Measurements from ENCODE around the gene BPI. TPM values are rescaled to one million over a fixed set of nuclear protein-coding genes. Genes with fewer than 3 reads are reported as not detected.

The BPI gene
- total and polyA plus RNA-seq, 12 donors = 0.01 to 1.6 (median 0.15) TPM; not detected in 7

GRCh38 chr20:38286586-38287531 lies 17.1 kb upstream of the BPI start:
- intact Hi-C loops (cut with DNase I) = no loop called here
- TF ChIP-seq, protein P1, sequence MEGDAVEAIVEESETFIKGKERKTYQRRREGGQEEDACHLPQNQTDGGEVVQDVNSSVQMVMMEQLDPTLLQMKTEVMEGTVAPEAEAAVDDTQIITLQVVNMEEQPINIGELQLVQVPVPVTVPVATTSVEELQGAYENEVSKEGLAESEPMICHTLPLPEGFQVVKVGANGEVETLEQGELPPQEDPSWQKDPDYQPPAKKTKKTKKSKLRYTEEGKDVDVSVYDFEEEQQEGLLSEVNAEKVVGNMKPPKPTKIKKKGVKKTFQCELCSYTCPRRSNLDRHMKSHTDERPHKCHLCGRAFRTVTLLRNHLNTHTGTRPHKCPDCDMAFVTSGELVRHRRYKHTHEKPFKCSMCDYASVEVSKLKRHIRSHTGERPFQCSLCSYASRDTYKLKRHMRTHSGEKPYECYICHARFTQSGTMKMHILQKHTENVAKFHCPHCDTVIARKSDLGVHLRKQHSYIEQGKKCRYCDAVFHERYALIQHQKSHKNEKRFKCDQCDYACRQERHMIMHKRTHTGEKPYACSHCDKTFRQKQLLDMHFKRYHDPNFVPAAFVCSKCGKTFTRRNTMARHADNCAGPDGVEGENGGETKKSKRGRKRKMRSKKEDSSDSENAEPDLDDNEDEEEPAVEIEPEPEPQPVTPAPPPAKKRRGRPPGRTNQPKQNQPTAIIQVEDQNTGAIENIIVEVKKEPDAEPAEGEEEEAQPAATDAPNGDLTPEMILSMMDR (IDR thresholded peaks at IDR 0.05) = no peak
- H3K27me3 ChIP-seq = peaks cover 0 to 15% (median 0%) of the 10 kb centered on the region in 7 donors
- DNase-seq (peak; percentile 37 to 64), ATAC-seq (peak; percentile 68 to 92 (median 82))
- no peaks in the 10 kb centered on the region for H3K36me3 ChIP-seq
- no peak overlapping the region for H3K4me3 ChIP-seq
- H3K4me1 ChIP-seq = peaks cover 0 to 35% (median 3%) of the 10 kb centered on the region in 9 donors
- H3K9me3 ChIP-seq = peaks cover 0 to 8% (median 0%) of the 10 kb centered on the region in 11 donors
- H3K27ac ChIP-seq = peak overlapping the region in 5 of 10 donors; percentile 16 to 68 (median 60)
- WGBS, 2 donors = 42 to 50% methylated on average over 16 of the region's 16 CpGs

DNA sequence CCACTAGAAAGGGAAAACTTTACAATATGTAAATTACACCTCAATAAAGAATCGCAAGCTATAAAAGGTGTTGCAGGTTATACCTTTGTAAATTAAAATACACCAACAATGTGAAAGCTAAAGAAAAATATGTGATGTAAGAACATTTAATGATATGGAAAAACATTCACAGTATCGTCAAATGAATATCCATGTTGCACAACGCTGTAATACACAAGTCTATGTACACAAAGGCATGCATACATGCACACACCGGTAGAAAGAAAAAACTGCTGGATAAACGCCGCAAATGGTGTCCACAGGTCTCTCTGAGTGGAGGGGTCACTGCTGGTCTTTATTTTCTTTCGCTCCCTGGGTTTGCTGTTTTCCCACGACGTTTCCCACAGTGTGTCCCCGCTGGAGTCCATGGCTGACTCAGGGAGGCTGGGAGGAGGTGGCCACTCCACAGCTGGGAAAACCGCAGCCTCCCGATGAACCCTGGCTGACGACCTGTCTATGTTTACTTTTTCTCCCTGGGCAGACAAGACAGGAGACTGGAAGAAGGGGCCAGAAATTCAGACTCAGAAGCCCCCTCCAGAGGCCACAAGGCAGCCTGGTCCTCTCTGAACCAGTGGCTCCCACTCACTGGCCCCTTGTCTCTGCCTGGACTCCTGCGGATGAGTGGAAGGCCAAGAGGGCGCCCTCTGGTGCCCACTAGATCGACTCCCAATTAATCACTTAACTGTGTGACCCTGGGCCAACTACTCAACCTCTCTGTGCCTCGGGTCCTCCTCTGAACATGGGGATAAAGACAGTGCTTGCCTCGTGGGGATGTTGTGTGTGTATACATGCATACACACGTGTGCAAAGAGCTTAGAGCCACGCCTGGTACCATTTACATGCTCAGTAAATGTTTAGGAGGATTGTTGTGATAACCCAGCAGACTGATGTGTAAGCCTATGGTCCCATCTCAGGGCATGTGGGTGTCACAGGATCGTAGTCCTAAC lies 12.8 kb upstream of the BPI start:
- Histone ChIP-seq H3K4me3 (peak overlapping the region in 1 of 10 donors; percentile 12), H3K27ac (peak overlapping the region in 2 of 10 donors; percentile 3 to 4), H3K27me3 (peaks cover 0 to 24% (median 0%) of the 10 kb centered on the region in 7 donors), H3K36me3 (no peaks in the 10 kb centered on the region), H3K4me1 (peaks cover 0 to 53% (median 3%) of the 10 kb centered on the region in 9 donors), H3K9me3 (no peaks in the 10 kb centered on the region)
- DNase-seq (peak; percentile 50 to 60), ATAC-seq (peak; percentile 44 to 82 (median 68))
- TF ChIP-seq, protein P1 (IDR thresholded peaks at IDR 0.05) = peak in 7 of 9 donors; percentile 40 to 64 (median 55)
- intact Hi-C loops (cut with DNase I) = no loop called here
- WGBS, 2 donors = 43% methylated on average over 21 of the region's 21 CpGs

GRCh38 chr20:38291966-38292365 lies 12.0 kb upstream of the BPI start:
- H3K4me1 ChIP-seq = peaks cover 0 to 49% (median 0%) of the 10 kb centered on the region in 9 donors
- H3K4me3 ChIP-seq = no peak overlapping the region
- 67 to 81% methylated on average over 3 of the region's 3 CpGs for WGBS, 2 donors
- peaks cover 0 to 19% (median 0%) of the 10 kb centered on the region in 7 donors for H3K27me3 ChIP-seq
- no peak overlapping the region for H3K27ac ChIP-seq
- ATAC-seq = no peak
- intact Hi-C loops (cut with DNase I) = no loop called here
- no peak for DNase-seq
- H3K9me3 ChIP-seq = no peaks in the 10 kb centered on the region
- no peaks in the 10 kb centered on the region for H3K36me3 ChIP-seq
- TF ChIP-seq, protein P1 (IDR thresholded peaks at IDR 0.05) = no peak
